Endothelial cell of umbilical vein (primary cell): ENCODE results near the gene VWCE. TPM values are rescaled to one million over a fixed set of nuclear protein-coding genes. Genes with fewer than 3 reads are reported as not detected.

ENCODE experiments used
- BruUV-seq: library from RNA; stranded (reverse); fragments of 400-500 nt; replicated peaks from 2 replicates; lab custom pipeline; 2021; lab: Mats Ljungman, UMichigan
- CTCF ChIA-PET: fragments of 300-600, 350-600 bp; sonication (Branson Sonifier 250); formaldehyde crosslinking; loops from one replicate; lab custom pipeline; 2021; ENCODE audit warnings: antibody characterized with exemption, inconsistent platforms; lab: Charles Lee
- POLR2A ChIA-PET: fragments of 300-600, 350-600 bp; sonication (Branson Sonifier 250); formaldehyde crosslinking; loops from one replicate; lab custom pipeline; 2021; ENCODE audit warnings: antibody characterized with exemption, inconsistent platforms; lab: Charles Lee
- DNase-seq: peaks from one replicate; pipeline ENCODE4 v3.0.0-alpha.2; 2011; ENCODE audit warnings: low read depth, low spot score
- FAIRE-seq: peaks from 2 replicates; lab custom pipeline; 2011; peaks lifted over from hg19 to GRCh38; lab: Jason Lieb, UNC
- H2AFZ ChIP-seq: 2 replicates; pipeline ENCODE4 v1.6.0; 2012; ENCODE audit warnings: low read depth, low read length, control low read depth, inconsistent platforms
- H3K27ac ChIP-seq: 2 replicates; pipeline ENCODE4 v1.5.1; 2011; ENCODE audit warnings: low read depth, mild to moderate bottlenecking, control low read depth, low read length, moderate library complexity; ENCODE audit not compliant: insufficient read depth
- H3K27me3 ChIP-seq, 2 experiments: 2 replicates each; pipeline versions ENCODE4 v1.6.0 to v1.6.1; 2011; ENCODE audit warnings: low read length in 2 of 2, mixed read lengths in 1 of 2; ENCODE audit not compliant: control insufficient read depth in 2 of 2, insufficient read depth in 2 of 2
- H3K36me3 ChIP-seq, 2 experiments: 2 replicates in 1 of 2; 3 replicates in 1 of 2; pipeline ENCODE4 v1.5.1; 2011; ENCODE audit warnings: low read length in 2 of 2, mild to moderate bottlenecking in 1 of 2, moderate library complexity in 1 of 2; ENCODE audit not compliant: control insufficient read depth in 2 of 2, insufficient read depth in 2 of 2; ENCODE audit errors: extremely low read depth in 1 of 2
- H3K4me1 ChIP-seq: 3 replicates; pipeline ENCODE4 v1.5.1; 2011; ENCODE audit warnings: mild to moderate bottlenecking, low read length; ENCODE audit not compliant: control insufficient read depth, insufficient read depth; ENCODE audit errors: extremely low read depth
- H3K4me2 ChIP-seq: 2 replicates; pipeline ENCODE4 v1.6.1; 2011; ENCODE audit warnings: low read length, control low read depth, mixed read lengths; ENCODE audit not compliant: insufficient read depth
- H3K4me3 ChIP-seq, 3 experiments: fragments of 200-600 bp in 1 of 3; sonication (generic), shearing (Covaris generic) in 1 of 3; replicated peaks in 1 of 3; 2 replicates each; pipeline ENCODE4 v1.5.1; 2011 to 2016; ENCODE audit warnings: control low read depth in 3 of 3, low read length in 3 of 3, mild to moderate bottlenecking in 2 of 3, inconsistent platforms in 1 of 3, low read depth in 1 of 3, moderate library complexity in 1 of 3; ENCODE audit not compliant: insufficient read depth in 1 of 3
- H3K79me2 ChIP-seq: 2 replicates; pipeline ENCODE4 v1.6.0; 2012; ENCODE audit warnings: low read length, inconsistent platforms; ENCODE audit not compliant: control insufficient read depth, insufficient read depth
- H3K9ac ChIP-seq: replicated peaks from 2 replicates; pipeline ENCODE3; 2011; ENCODE audit warnings: low read length, control low read depth; ENCODE audit not compliant: insufficient read depth; ENCODE audit errors: extremely low read depth
- H3K9me1 ChIP-seq: replicated peaks from 3 replicates; pipeline ENCODE4 v1.6.0; 2011; ENCODE audit warnings: mild to moderate bottlenecking, low read length; ENCODE audit not compliant: control insufficient read depth, insufficient read depth; ENCODE audit errors: extremely low read depth
- H3K9me3 ChIP-seq: replicated peaks from 2 replicates; pipeline ENCODE4 v1.5.1; 2012; ENCODE audit warnings: low read length, inconsistent platforms; ENCODE audit not compliant: control insufficient read depth, insufficient read depth
- H4K20me1 ChIP-seq: replicated peaks from 2 replicates; pipeline ENCODE3; 2011; ENCODE audit warnings: mild to moderate bottlenecking, low read length; ENCODE audit not compliant: control insufficient read depth, insufficient read depth; ENCODE audit errors: extremely low read depth
- EZH2 ChIP-seq: IDR thresholded peaks from 2 replicates; pipeline ENCODE4 v1.6.1; 2012; ENCODE audit warnings: borderline replicate concordance, low read depth, mild to moderate bottlenecking, moderate library complexity, low read length, inconsistent platforms; ENCODE audit not compliant: severe bottlenecking
- FOS ChIP-seq: IDR thresholded peaks from 2 replicates; pipeline ENCODE4 v1.6.1; 2011; ENCODE audit warnings: mild to moderate bottlenecking, low read length, moderate library complexity, borderline replicate concordance; ENCODE audit not compliant: insufficient read depth
- GATA2 ChIP-seq: IDR thresholded peaks from 2 replicates; pipeline ENCODE4 v1.7.0; 2011; ENCODE audit warnings: low read depth, mild to moderate bottlenecking, moderate library complexity, mixed read lengths, low read length; ENCODE audit not compliant: insufficient read length, insufficient read depth
- JUN ChIP-seq: IDR thresholded peaks from 2 replicates; pipeline ENCODE4 v1.6.1; 2011; ENCODE audit warnings: borderline replicate concordance, low read depth; ENCODE audit not compliant: insufficient read length, insufficient read depth
- MYC ChIP-seq: IDR thresholded peaks from one replicate; pipeline ENCODE4 v1.6.1; 2011; ENCODE audit warnings: mild to moderate bottlenecking, low read depth, low read length
- POLR2A ChIP-seq: IDR thresholded peaks from 2 replicates; pipeline ENCODE4 v1.6.1; 2012; ENCODE audit warnings: low read depth, mild to moderate bottlenecking, control low read depth, low read length
- POLR2AphosphoS5 ChIP-seq: IDR thresholded peaks from 2 replicates; pipeline ENCODE4 v1.6.1; 2012; ENCODE audit warnings: low read depth, mild to moderate bottlenecking, control low read depth, low read length, moderate library complexity; ENCODE audit not compliant: insufficient read depth
- dilution Hi-C: fragments of 300-500 bp; cut with MboI; formaldehyde crosslinking; loops from one replicate; pipeline ENCODE4 v1.15.0; 2019; ENCODE audit warnings: low sequenced_read_pairs; ENCODE audit not compliant: extremely low pct_ligation_motif_present
- intact Hi-C: fragments of 100-400 bp; cut with micrococcal nuclease; formaldehyde crosslinking; loops from one replicate; pipeline ENCODE4 v1.10.0; 2022
- polyA plus RNA-seq, 4 experiments: library from polyadenylated mRNA; depleted of rRNA in 3 of 4; stranded (reverse) in 3 of 4; unstranded in 1 of 4; fragments of >200 nt; gene quantifications; 2 replicates each; pipeline versions ENCODE4 v1.2.1 to v1.2.3, GENCODE V29; 2011 to 2012; ENCODE audit warnings: missing spikeins in 1 of 4
- total RNA-seq: library from RNA; stranded (reverse); gene quantifications from 2 replicates; pipeline ENCODE4 v1.2.3, GENCODE V29; 2021
- TF ChIP-seq, protein P1 (sequence below), 2 donors: IDR thresholded peaks; 1 replicate in 1 of 2; 2 replicates in 1 of 2; pipeline ENCODE4 v1.5.1; 2011; ENCODE audit warnings: low read length in 2 of 2, mild to moderate bottlenecking in 2 of 2, moderate library complexity in 2 of 2, control low read depth in 1 of 2, inconsistent platforms in 1 of 2, low read depth in 1 of 2; ENCODE audit not compliant: insufficient read depth in 1 of 2; ENCODE audit errors: extremely low read depth in 1 of 2
- TF ChIP-seq, protein P2 (sequence below): IDR thresholded peaks from 2 replicates; pipeline ENCODE4 v1.6.1; 2011; ENCODE audit not compliant: insufficient read depth, insufficient read length

VWCE gene
- total and polyA plus RNA-seq, 2 donors (not counting 3 experiments of a cell fraction or from before 2014, with no cell fraction given), result 6.5 to 14.4 TPM

DNA sequence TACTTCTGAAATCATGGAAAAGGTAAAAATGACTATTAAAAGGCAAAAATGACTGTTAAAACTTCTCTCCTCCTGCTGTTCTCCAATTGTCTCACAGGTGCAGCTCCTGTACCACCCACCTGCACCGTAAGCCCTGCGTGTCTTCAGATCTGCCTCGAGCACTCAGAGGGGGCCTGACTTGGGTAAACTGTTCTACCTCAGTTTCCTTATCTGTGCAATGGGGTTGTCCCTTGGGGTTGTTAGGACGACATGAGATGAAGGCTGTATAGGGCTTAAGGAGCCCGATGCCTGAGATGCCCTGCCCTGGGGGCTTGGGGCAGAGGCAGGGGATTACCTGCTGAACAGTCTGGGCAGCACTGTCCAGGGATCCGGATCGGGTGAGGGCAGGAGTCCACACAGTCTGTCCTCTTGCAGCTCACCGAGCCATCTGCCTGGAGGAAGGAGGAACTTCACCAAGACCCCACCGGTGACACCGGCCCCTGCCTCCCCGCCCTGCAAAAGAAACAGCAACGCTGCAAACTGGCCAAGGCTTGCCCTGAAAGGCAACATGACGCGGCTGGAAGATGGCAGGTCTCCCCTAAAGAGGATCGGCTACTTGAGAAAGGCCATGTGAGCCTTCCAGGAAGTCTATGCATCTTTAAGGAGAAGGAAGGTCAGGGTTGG is 26.4 kb downstream of the VWCE start:
- CTCF ChIA-PET, result interaction anchor here (1.3 kb wide), 1 partner anchor 14 kb away, joined by 3 read pairs; no protein-coding TSS in a partner anchor

More for the DNA sequence above, 26.4 kb downstream of the VWCE start:
- dilution Hi-C loops, result no loop called here
- H3K4me1 ChIP-seq, result no peaks in the 10 kb centered on the region
- H3K4me2 ChIP-seq, result no peak overlapping the region
- BruUV-seq, result no TSS peak
- no peaks in the 10 kb centered on the region for H3K9me1 ChIP-seq
- TF ChIP-seq, protein P1, sequence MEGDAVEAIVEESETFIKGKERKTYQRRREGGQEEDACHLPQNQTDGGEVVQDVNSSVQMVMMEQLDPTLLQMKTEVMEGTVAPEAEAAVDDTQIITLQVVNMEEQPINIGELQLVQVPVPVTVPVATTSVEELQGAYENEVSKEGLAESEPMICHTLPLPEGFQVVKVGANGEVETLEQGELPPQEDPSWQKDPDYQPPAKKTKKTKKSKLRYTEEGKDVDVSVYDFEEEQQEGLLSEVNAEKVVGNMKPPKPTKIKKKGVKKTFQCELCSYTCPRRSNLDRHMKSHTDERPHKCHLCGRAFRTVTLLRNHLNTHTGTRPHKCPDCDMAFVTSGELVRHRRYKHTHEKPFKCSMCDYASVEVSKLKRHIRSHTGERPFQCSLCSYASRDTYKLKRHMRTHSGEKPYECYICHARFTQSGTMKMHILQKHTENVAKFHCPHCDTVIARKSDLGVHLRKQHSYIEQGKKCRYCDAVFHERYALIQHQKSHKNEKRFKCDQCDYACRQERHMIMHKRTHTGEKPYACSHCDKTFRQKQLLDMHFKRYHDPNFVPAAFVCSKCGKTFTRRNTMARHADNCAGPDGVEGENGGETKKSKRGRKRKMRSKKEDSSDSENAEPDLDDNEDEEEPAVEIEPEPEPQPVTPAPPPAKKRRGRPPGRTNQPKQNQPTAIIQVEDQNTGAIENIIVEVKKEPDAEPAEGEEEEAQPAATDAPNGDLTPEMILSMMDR (IDR thresholded peaks at IDR 0.05; ENCODE audit: extremely low read depth in 1 of 2, insufficient read depth in 1 of 2, low read depth in 1 of 2, low read length in 2 of 2), result no peak
- TF ChIP-seq POLR2A (no peak), FOS (no peak), EZH2 (no peak), MYC (no peak), POLR2AphosphoS5 (no peak), GATA2 (no peak), JUN (no peak)
- TF ChIP-seq, protein P2, sequence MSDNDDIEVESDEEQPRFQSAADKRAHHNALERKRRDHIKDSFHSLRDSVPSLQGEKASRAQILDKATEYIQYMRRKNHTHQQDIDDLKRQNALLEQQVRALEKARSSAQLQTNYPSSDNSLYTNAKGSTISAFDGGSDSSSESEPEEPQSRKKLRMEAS, result no peak
- H3K27ac ChIP-seq, result no peak overlapping the region
- POLR2A ChIA-PET, result no interaction called here
- intact Hi-C loops, result no loop called here
- FAIRE-seq (no peak), DNase-seq (no peak)
- H3K79me2 ChIP-seq, result no peaks in the 10 kb centered on the region
- H3K9me3 ChIP-seq, result no peaks in the 10 kb centered on the region
- H4K20me1 ChIP-seq, result no peaks in the 10 kb centered on the region
- H3K9ac ChIP-seq, result no peak overlapping the region
- H2AFZ ChIP-seq, result no peak overlapping the region
- no peak overlapping the region for H3K4me3 ChIP-seq
- H3K27me3 ChIP-seq, result no peaks in the 10 kb centered on the region
- no peaks in the 10 kb centered on the region for H3K36me3 ChIP-seq
